HEK293T (cell line): ENCODE results near the gene FOXP3.

Source experiments
- BHLHE40 ChIP-seq: fragments of 450-650 bp; IDR thresholded peaks from 2 replicates; pipeline ENCODE4 v1.6.1; 2016; ENCODE audit warnings: mild to moderate bottlenecking, moderate library complexity, borderline replicate concordance
- FOXA1 ChIP-seq: fragments of 450-650 bp; IDR thresholded peaks from 2 replicates; pipeline ENCODE4 v1.6.1; 2016; ENCODE audit warnings: mild to moderate bottlenecking
- FOXK2 ChIP-seq: fragments of 450-650 bp; IDR thresholded peaks from 2 replicates; pipeline ENCODE4 v1.6.1; 2016; ENCODE audit warnings: mild to moderate bottlenecking
- FOXM1 ChIP-seq: fragments of 450-650 bp; IDR thresholded peaks from 2 replicates; pipeline ENCODE4 v1.6.1; 2017; ENCODE audit warnings: mild to moderate bottlenecking, borderline replicate concordance
- LEF1 ChIP-seq: fragments of 450-650 bp; IDR thresholded peaks from 2 replicates; pipeline ENCODE4 v1.6.1; 2017; ENCODE audit warnings: mild to moderate bottlenecking, borderline replicate concordance
- NFRKB ChIP-seq: fragments of 450-650 bp; IDR thresholded peaks from 2 replicates; pipeline ENCODE4 v1.6.1; 2016; ENCODE audit warnings: mild to moderate bottlenecking, moderate library complexity
- SP1 ChIP-seq: fragments of 450-650 bp; IDR thresholded peaks from 2 replicates; pipeline ENCODE4 v1.6.1; 2017
- SUZ12 ChIP-seq: fragments of 450-650 bp; IDR thresholded peaks from 2 replicates; pipeline ENCODE4 v1.6.1; 2016; ENCODE audit warnings: mild to moderate bottlenecking
- TARDBP ChIP-seq: fragments of 450-650 bp; IDR thresholded peaks from 2 replicates; pipeline ENCODE4 v1.6.1; 2016
- ZNF384 ChIP-seq: fragments of 450-650 bp; IDR thresholded peaks from 2 replicates; pipeline ENCODE4 v1.6.1; 2016

GRCh38 chrX:49214996-49215526, 49.4 kb downstream of the FOXP3 start:
- TF ChIP-seq TARDBP (no peak), ZNF384 (no peak), FOXM1 (no peak), BHLHE40 (no peak), SP1 (no peak), FOXA1 (no peak), SUZ12 (no peak), FOXK2 (no peak), LEF1 (no peak), NFRKB (no peak)
